Measurements from ENCODE around the gene FMN2.

Gene FMN2

GRCh38 chr1:240230816-240231215 lies 139.1 kb downstream of the FMN2 start:
- no peak overlapping the region for H3K27ac ChIP-seq
- TF ChIP-seq CTCF (IDR thresholded peaks at IDR 0.05): no peak
- no peaks in the 10 kb centered on the region for H3K36me3 ChIP-seq
- no peaks in the 10 kb centered on the region for H3K9me3 ChIP-seq
- H3K4me3 ChIP-seq (ENCODE audit: low read depth in 1 of 2, low read length in 1 of 2): no peak overlapping the region
- no peaks in the 10 kb centered on the region for H3K4me1 ChIP-seq (ENCODE audit: control insufficient read depth in 1 of 2, insufficient read depth in 1 of 2, low read depth in 1 of 2, low read length in 1 of 2)
- no peaks in the 10 kb centered on the region for H3K27me3 ChIP-seq

DNA sequence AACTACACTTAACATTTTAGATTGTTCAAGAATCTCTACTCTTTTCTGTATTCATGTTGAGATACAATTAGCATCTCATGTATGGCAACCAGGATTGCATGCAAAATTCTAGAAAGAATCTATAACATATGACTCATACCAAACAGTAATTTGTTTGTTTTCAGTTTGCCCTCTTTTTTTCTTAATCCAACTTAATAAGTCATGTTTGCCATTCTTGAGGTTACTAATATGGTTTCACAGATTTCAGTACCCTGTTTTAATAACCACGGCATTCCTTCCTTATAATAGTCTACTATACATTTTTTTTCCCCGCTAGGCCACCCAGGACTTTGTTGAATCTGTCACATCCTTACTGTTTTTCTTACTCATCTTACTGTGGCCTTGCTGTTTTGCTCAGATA lies 140.8 kb downstream of the FMN2 start:
- Histone ChIP-seq H3K9me3 (no peaks in the 10 kb centered on the region), H3K4me3 (ENCODE audit: low read depth in 1 of 2, low read length in 1 of 2) (no peak overlapping the region), H3K4me1 (ENCODE audit: control insufficient read depth in 1 of 2, insufficient read depth in 1 of 2, low read depth in 1 of 2, low read length in 1 of 2) (no peaks in the 10 kb centered on the region), H3K36me3 (no peaks in the 10 kb centered on the region), H3K27me3 (no peaks in the 10 kb centered on the region), H3K27ac (no peak overlapping the region)
- no peak for TF ChIP-seq CTCF (IDR thresholded peaks at IDR 0.05)

- H3K36me3 ChIP-seq: no peaks in the 10 kb centered on the region
- no peak overlapping the region for H3K4me3 ChIP-seq (ENCODE audit: low read depth in 1 of 2, low read length in 1 of 2)
- H3K27me3 ChIP-seq: no peaks in the 10 kb centered on the region
- TF ChIP-seq CTCF (IDR thresholded peaks at IDR 0.05): no peak
- no peaks in the 10 kb centered on the region for H3K4me1 ChIP-seq (ENCODE audit: control insufficient read depth in 1 of 2, insufficient read depth in 1 of 2, low read depth in 1 of 2, low read length in 1 of 2)
- no peak overlapping the region for H3K27ac ChIP-seq
- H3K9me3 ChIP-seq: no peaks in the 10 kb centered on the region
Measured at GRCh38 chr1:240234485-240235210, 143.0 kb downstream of the FMN2 start.

- no peak for TF ChIP-seq CTCF (IDR thresholded peaks at IDR 0.05)
- H3K4me1 ChIP-seq (ENCODE audit: control insufficient read depth in 1 of 2, insufficient read depth in 1 of 2, low read depth in 1 of 2, low read length in 1 of 2): no peaks in the 10 kb centered on the region
- H3K36me3 ChIP-seq: no peaks in the 10 kb centered on the region
- no peaks in the 10 kb centered on the region for H3K9me3 ChIP-seq
- no peak overlapping the region for H3K27ac ChIP-seq
- H3K4me3 ChIP-seq (ENCODE audit: low read depth in 1 of 2, low read length in 1 of 2): no peak overlapping the region
- no peaks in the 10 kb centered on the region for H3K27me3 ChIP-seq
Measured at GRCh38 chr1:240235521-240236288, 144.0 kb downstream of the FMN2 start.

DNA sequence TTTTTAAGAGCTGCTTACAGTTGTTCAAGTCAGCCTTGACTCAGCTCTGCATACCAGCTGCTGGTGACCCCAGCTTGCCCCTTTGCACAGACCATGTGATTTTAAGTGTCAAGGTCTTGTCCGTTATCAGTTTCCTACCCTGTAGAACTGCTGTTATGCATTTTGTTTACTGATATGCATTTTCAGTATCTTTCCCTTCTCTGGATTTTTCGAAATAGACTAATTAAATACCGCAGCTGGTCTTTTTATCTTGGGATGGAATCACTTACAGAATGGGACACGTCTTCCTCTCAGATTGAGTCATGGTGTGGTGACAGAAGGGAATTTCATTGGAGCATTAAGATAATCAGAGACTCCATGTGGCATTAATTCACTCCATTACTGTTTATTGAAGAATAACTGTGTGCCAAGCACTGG lies 145.6 kb downstream of the FMN2 start:
- Histone ChIP-seq H3K27me3 (no peaks in the 10 kb centered on the region), H3K4me1 (ENCODE audit: control insufficient read depth in 1 of 2, insufficient read depth in 1 of 2, low read depth in 1 of 2, low read length in 1 of 2) (no peaks in the 10 kb centered on the region), H3K4me3 (ENCODE audit: low read depth in 1 of 2, low read length in 1 of 2) (no peak overlapping the region), H3K36me3 (no peaks in the 10 kb centered on the region), H3K27ac (no peak overlapping the region), H3K9me3 (no peaks in the 10 kb centered on the region)
- no peak for TF ChIP-seq CTCF (IDR thresholded peaks at IDR 0.05)
